ENCODE results near the gene RIC3. TPM values are rescaled to one million over a fixed set of nuclear protein-coding genes. Genes with fewer than 3 reads are reported as not detected.

Gene RIC3
- total RNA-seq, result 1 to 10 TPM; 6.3 to 6.8 TPM

- Mint-ChIP-seq H3K4me1 (ENCODE audit: low read depth) (peaks cover 23% of the 10 kb centered on the region), H3K9me3 (no peaks in the 10 kb centered on the region), H3K4me3 (peak within 1 kb of the TSS; percentile 83), H3K27ac (no peak within 1 kb of the TSS), H3K36me3 (ENCODE audit: low read depth) (no peaks in the 10 kb centered on the region), H3K27me3 (ENCODE audit: low read depth) (peaks cover 31% of the 10 kb centered on the region)
- CTCF ChIA-PET, result interaction anchor here (0.7 to 1.0 kb wide), 3 partner anchors 69 to 1749 kb away, joined by 3 to 4 read pairs (median 3); no protein-coding TSS in a partner anchor
- peak; percentile 55 for DNase-seq
- intact Hi-C loops (cut with micrococcal nuclease), result no loop called here
These were observed at the start of gene RIC3 for GRCh38 chr11:8168485-8169257. Gene RIC3, minus strand, starts transcription at chr11:8169025. Its CDS starts 36 bp downstream, at chr11:8168989.

GRCh38 chr11:8218409-8218808, 49.6 kb upstream of the RIC3 start:
- intact Hi-C loops (cut with micrococcal nuclease), result no loop called here
- Mint-ChIP-seq H3K9me3 (no peaks in the 10 kb centered on the region), H3K27ac (no peak overlapping the region), H3K36me3 (ENCODE audit: low read depth) (no peaks in the 10 kb centered on the region), H3K4me1 (ENCODE audit: low read depth) (no peaks in the 10 kb centered on the region), H3K4me3 (no peak overlapping the region), H3K27me3 (ENCODE audit: low read depth) (peaks cover 2% of the 10 kb centered on the region)
- CTCF ChIA-PET, result interaction anchor here (2.5 kb wide), 1 partner anchor 45 kb away, joined by 9 read pairs; the partner anchor contains the start of gene LMO1
- no peak for DNase-seq

GRCh38 chr11:8217926-8218325, 49.1 kb upstream of the RIC3 start:
- Mint-ChIP-seq H3K36me3 (ENCODE audit: low read depth) (no peaks in the 10 kb centered on the region), H3K27me3 (ENCODE audit: low read depth) (peaks cover 2% of the 10 kb centered on the region), H3K9me3 (no peaks in the 10 kb centered on the region), H3K27ac (no peak overlapping the region), H3K4me3 (no peak overlapping the region), H3K4me1 (ENCODE audit: low read depth) (no peaks in the 10 kb centered on the region)
- no peak for DNase-seq
- intact Hi-C loops (cut with micrococcal nuclease), result no loop called here
- CTCF ChIA-PET, result interaction anchor here (2.5 kb wide), 1 partner anchor 46 kb away, joined by 9 read pairs; the partner anchor contains the start of gene LMO1

- Mint-ChIP-seq H3K4me1 (ENCODE audit: low read depth) (no peaks in the 10 kb centered on the region), H3K27ac (no peak overlapping the region), H3K27me3 (ENCODE audit: low read depth) (peaks cover 2% of the 10 kb centered on the region), H3K9me3 (no peaks in the 10 kb centered on the region), H3K4me3 (no peak overlapping the region), H3K36me3 (ENCODE audit: low read depth) (no peaks in the 10 kb centered on the region)
- CTCF ChIA-PET, result interaction anchor here (2.5 kb wide), 1 partner anchor 47 kb away, joined by 9 read pairs; the partner anchor contains the start of gene LMO1
- intact Hi-C loops (cut with micrococcal nuclease), result no loop called here
- DNase-seq, result no peak
These were observed 48.3 kb upstream of the RIC3 start for GRCh38 chr11:8217136-8217535.

GRCh38 chr11:8213376-8213775, 44.6 kb upstream of the RIC3 start:
- Mint-ChIP-seq H3K27ac (no peak overlapping the region), H3K4me3 (no peak overlapping the region), H3K36me3 (ENCODE audit: low read depth) (no peaks in the 10 kb centered on the region), H3K9me3 (no peaks in the 10 kb centered on the region), H3K27me3 (ENCODE audit: low read depth) (peaks cover 6% of the 10 kb centered on the region), H3K4me1 (ENCODE audit: low read depth) (no peaks in the 10 kb centered on the region)
- CTCF ChIA-PET, result no interaction called here
- intact Hi-C loops (cut with micrococcal nuclease), result no loop called here
- DNase-seq, result no peak

- peak; percentile 37 for DNase-seq
- H3K27ac Mint-ChIP-seq, result no peak overlapping the region
- no peaks in the 10 kb centered on the region for H3K36me3 Mint-ChIP-seq (ENCODE audit: low read depth)
- H3K4me1 Mint-ChIP-seq (ENCODE audit: low read depth), result peaks cover 5% of the 10 kb centered on the region
- CTCF ChIA-PET, result interaction anchor here (1.7 kb wide), 1 partner anchor 16 kb away, joined by 5 read pairs; no protein-coding TSS in a partner anchor
- H3K27me3 Mint-ChIP-seq (ENCODE audit: low read depth), result peaks cover 27% of the 10 kb centered on the region
- H3K4me3 Mint-ChIP-seq, result no peak overlapping the region
- no peaks in the 10 kb centered on the region for H3K9me3 Mint-ChIP-seq
- intact Hi-C loops (cut with micrococcal nuclease), result no loop called here
These were observed 40.5 kb upstream of the RIC3 start for GRCh38 chr11:8209208-8209807.

- Mint-ChIP-seq H3K36me3 (ENCODE audit: low read depth) (no peaks in the 10 kb centered on the region), H3K4me3 (no peak overlapping the region), H3K9me3 (no peaks in the 10 kb centered on the region), H3K27ac (no peak overlapping the region), H3K4me1 (ENCODE audit: low read depth) (peaks cover 5% of the 10 kb centered on the region), H3K27me3 (ENCODE audit: low read depth) (peaks cover 27% of the 10 kb centered on the region)
- intact Hi-C loops (cut with micrococcal nuclease), result no loop called here
- DNase-seq, result no peak
- CTCF ChIA-PET, result interaction anchor here (0.6 to 1.1 kb wide), 5 partner anchors 14 to 723 kb away, joined by 3 read pairs; no protein-coding TSS in a partner anchor
These were observed 38.5 kb upstream of the RIC3 start for GRCh38 chr11:8207080-8208000.

GRCh38 chr11:8206251-8207079, 37.6 kb upstream of the RIC3 start:
- Mint-ChIP-seq H3K9me3 (no peaks in the 10 kb centered on the region), H3K4me1 (ENCODE audit: low read depth) (peaks cover 5% of the 10 kb centered on the region), H3K4me3 (no peak overlapping the region), H3K36me3 (ENCODE audit: low read depth) (no peaks in the 10 kb centered on the region), H3K27me3 (ENCODE audit: low read depth) (peaks cover 27% of the 10 kb centered on the region), H3K27ac (no peak overlapping the region)
- DNase-seq, result no peak
- CTCF ChIA-PET, result interaction anchor here (0.6 to 1.1 kb wide), 3 partner anchors 13 to 724 kb away, joined by 3 read pairs; no protein-coding TSS in a partner anchor
- intact Hi-C loops (cut with micrococcal nuclease), result no loop called here

GRCh38 chr11:8205566-8205965, 36.7 kb upstream of the RIC3 start:
- no peak overlapping the region for H3K27ac Mint-ChIP-seq
- CTCF ChIA-PET, result no interaction called here
- no peak for DNase-seq
- peaks cover 27% of the 10 kb centered on the region for H3K27me3 Mint-ChIP-seq (ENCODE audit: low read depth)
- H3K9me3 Mint-ChIP-seq, result no peaks in the 10 kb centered on the region
- intact Hi-C loops (cut with micrococcal nuclease), result no loop called here
- no peak overlapping the region for H3K4me3 Mint-ChIP-seq
- H3K36me3 Mint-ChIP-seq (ENCODE audit: low read depth), result no peaks in the 10 kb centered on the region
- H3K4me1 Mint-ChIP-seq (ENCODE audit: low read depth), result peaks cover 5% of the 10 kb centered on the region

GRCh38 chr11:8204596-8204995, 35.8 kb upstream of the RIC3 start:
- DNase-seq, result no peak
- peaks cover 29% of the 10 kb centered on the region for H3K27me3 Mint-ChIP-seq (ENCODE audit: low read depth)
- no peaks in the 10 kb centered on the region for H3K36me3 Mint-ChIP-seq (ENCODE audit: low read depth)
- peaks cover 5% of the 10 kb centered on the region for H3K4me1 Mint-ChIP-seq (ENCODE audit: low read depth)
- no peak overlapping the region for H3K4me3 Mint-ChIP-seq
- CTCF ChIA-PET, result interaction anchor here (1.6 to 4.0 kb wide), 2 partner anchors 11 to 14 kb away, joined by 3 to 16 read pairs; no protein-coding TSS in a partner anchor
- intact Hi-C loops (cut with micrococcal nuclease), result no loop called here
- H3K9me3 Mint-ChIP-seq, result no peaks in the 10 kb centered on the region
- peak overlapping the region; percentile 39 for H3K27ac Mint-ChIP-seq

- DNase-seq, result no peak
- Mint-ChIP-seq H3K27me3 (ENCODE audit: low read depth) (peaks cover 28% of the 10 kb centered on the region), H3K36me3 (ENCODE audit: low read depth) (no peaks in the 10 kb centered on the region), H3K9me3 (no peaks in the 10 kb centered on the region), H3K27ac (no peak overlapping the region), H3K4me1 (ENCODE audit: low read depth) (peaks cover 5% of the 10 kb centered on the region), H3K4me3 (no peak overlapping the region)
- intact Hi-C loops (cut with micrococcal nuclease), result no loop called here
- CTCF ChIA-PET, result interaction anchor here (1.6 to 4.0 kb wide), 2 partner anchors 11 to 14 kb away, joined by 3 to 16 read pairs; no protein-coding TSS in a partner anchor
These were observed 35.2 kb upstream of the RIC3 start for GRCh38 chr11:8204025-8204424.
